Activated naive CD8-positive, alpha-beta T cell treated with anti-CD3 and anti-CD28 coated beads, Interleukin-2, amount 10 ng/mL, durations not matched to agents 7 days and 5 days (primary cell): ENCODE data around the gene DHRS11. TPM values are rescaled to one million over a fixed set of nuclear protein-coding genes. Genes with fewer than 3 reads are reported as not detected.
"Not testable (repeated sequence)": the region's sequence is repeated elsewhere in the genome, so short reads cannot be mapped to it uniquely, and the experiment has no call there.

Experiments used
- ATAC-seq: fragments of 150-1000 bp; cut with Tn5 transposase; one replicate; pipeline ENCODE4 v1.10.0; 2021; ENCODE audit warnings: low read depth, moderate library complexity
- POLR2A ChIA-PET: fragments of 350-600 bp; sonication (Branson Sonifier 250); formaldehyde crosslinking; loops from one replicate; lab custom pipeline; 2021; ENCODE audit warnings: antibody characterized with exemption; lab: Charles Lee
- DNase-seq: peaks from one replicate; pipeline ENCODE4 v3.0.0; 2021
- H3K27ac Mint-ChIP-seq: one replicate; pipeline ENCODE4 v1.8.0; 2022; ENCODE audit warnings: mild to moderate bottlenecking, mixed read lengths
- H3K27me3 Mint-ChIP-seq: one replicate; pipeline ENCODE4 v1.8.0; 2022; ENCODE audit warnings: mild to moderate bottlenecking, moderate library complexity, mixed read lengths
- H3K36me3 Mint-ChIP-seq: one replicate; pipeline ENCODE4 v1.8.0; 2021; ENCODE audit warnings: mild to moderate bottlenecking, mixed read lengths
- H3K4me1 Mint-ChIP-seq: one replicate; pipeline ENCODE4 v1.8.0; 2021; ENCODE audit warnings: mixed read lengths
- H3K4me3 Mint-ChIP-seq: one replicate; pipeline ENCODE4 v1.8.0; 2022; ENCODE audit warnings: mild to moderate bottlenecking, moderate library complexity, mixed read lengths
- H3K9me3 Mint-ChIP-seq: one replicate; pipeline ENCODE4 v1.8.0; 2021; ENCODE audit warnings: mixed read lengths
- total RNA-seq, 2 experiments: library from RNA; stranded (reverse); gene quantifications; one replicate each; pipeline ENCODE4 v1.2.3, GENCODE V29; 2021

The DHRS11 gene
- total RNA-seq, 2 experiments from 2014 or later, result 4.7 to 4.8 TPM

DNA sequence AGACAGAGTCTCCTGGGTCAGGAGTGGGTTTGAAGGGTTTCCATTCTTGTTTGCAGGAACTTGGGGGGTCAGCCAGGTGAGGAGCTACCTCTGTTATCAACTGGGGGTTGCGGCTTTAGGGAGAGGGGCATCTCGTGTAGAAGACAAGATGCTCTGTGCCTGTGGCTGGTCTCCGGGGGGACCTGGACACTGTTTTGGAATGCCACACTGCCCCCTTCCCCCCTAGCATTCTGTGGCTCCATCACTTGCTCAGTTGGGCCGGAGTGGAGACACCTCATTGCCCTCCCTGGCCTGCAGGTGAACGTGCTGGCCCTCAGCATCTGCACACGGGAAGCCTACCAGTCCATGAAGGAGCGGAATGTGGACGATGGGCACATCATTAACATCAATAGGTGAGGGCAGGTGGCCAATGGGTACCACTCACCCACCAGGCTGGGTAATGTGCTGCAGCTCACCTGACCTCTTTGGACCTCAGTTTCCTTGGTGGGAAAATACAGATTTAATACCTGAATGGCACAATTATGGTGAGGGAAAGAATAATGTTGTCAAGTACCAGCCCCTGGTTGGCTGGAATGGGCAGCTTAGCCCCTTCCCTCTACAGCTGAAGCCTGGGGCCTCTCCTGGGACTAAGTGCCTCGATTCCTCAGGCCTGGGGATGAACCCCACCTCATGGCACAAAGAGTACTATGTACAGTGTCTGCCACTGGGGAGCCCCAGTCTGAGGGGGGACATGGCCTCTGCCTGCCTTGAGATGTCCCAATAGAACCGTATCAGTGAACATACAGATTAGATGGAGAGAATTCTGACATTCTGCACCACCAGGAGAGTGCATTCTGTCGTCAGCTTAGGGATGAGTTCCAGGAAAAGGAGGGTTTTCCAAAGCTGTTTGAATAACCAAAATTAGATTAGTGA, 6.4 kb downstream of the DHRS11 start:
- no peak for ATAC-seq
- Mint-ChIP-seq H3K4me3 (no peak overlapping the region), H3K4me1 (peaks cover 16% of the 10 kb centered on the region), H3K27ac (no peak overlapping the region), H3K27me3 (no peaks in the 10 kb centered on the region), H3K36me3 (peaks cover 2% of the 10 kb centered on the region), H3K9me3 (no peaks in the 10 kb centered on the region)
- DNase-seq, result no peak
- POLR2A ChIA-PET, result no interaction called here

DNA sequence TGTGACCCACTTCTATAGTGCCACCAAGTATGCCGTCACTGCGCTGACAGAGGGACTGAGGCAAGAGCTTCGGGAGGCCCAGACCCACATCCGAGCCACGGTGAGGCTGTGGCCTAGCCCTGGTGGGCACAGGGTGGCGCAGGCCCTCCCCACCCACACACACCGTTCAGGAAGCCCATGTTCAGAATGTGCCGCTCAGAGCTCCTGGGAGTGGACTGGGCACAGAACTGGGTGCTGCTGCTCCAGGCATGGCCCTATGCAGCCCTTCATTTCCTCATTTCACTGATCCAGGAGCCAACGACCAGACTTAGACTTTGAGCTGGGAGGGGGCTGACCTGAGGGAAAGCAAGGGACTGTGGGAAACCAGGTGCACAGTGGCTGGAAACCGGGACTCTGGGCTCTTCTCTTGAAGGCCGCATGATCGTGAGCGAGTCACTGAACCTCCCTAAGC, 7.3 kb downstream of the DHRS11 start:
- ATAC-seq (no peak), DNase-seq (no peak)
- Mint-ChIP-seq H3K27ac (no peak overlapping the region), H3K9me3 (no peaks in the 10 kb centered on the region), H3K27me3 (no peaks in the 10 kb centered on the region), H3K36me3 (peaks cover 3% of the 10 kb centered on the region), H3K4me1 (peaks cover 15% of the 10 kb centered on the region), H3K4me3 (no peak overlapping the region)
- POLR2A ChIA-PET, result no interaction called here

DNA sequence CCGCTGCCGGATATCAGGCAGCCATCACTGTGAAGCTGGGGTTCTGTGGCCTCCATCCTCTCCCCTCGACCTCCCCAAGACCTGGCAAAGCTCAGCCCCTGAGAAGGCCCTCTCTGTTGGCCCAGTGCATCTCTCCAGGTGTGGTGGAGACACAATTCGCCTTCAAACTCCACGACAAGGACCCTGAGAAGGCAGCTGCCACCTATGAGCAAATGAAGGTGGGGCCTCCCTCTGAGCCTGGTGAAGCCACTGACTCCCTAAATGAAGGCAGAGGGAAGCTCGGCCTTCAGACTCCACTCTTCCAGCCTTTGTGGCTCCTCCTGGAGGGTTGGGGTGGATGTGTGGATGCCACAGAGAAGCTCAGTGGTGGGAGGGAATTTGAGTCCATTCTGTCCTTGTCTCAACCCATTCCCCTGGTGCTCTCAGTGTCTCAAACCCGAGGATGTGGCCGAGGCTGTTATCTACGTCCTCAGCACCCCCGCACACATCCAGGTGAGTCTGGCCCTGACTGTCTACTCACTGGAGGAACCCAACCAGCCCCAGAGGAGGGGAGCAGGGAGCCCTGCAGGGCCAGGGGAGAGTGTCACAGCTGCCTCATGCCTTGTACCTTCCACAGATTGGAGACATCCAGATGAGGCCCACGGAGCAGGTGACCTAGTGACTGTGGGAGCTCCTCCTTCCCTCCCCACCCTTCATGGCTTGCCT, 8.0 kb downstream of the DHRS11 start:
- H3K36me3 Mint-ChIP-seq, result peaks cover 7% of the 10 kb centered on the region
- H3K27me3 Mint-ChIP-seq, result no peaks in the 10 kb centered on the region
- no peaks in the 10 kb centered on the region for H3K9me3 Mint-ChIP-seq
- peaks cover 20% of the 10 kb centered on the region for H3K4me1 Mint-ChIP-seq
- ATAC-seq (no peak), DNase-seq (no peak)
- no peak overlapping the region for H3K4me3 Mint-ChIP-seq
- H3K27ac Mint-ChIP-seq, result peak overlapping the region; percentile 21
- POLR2A ChIA-PET, result interaction anchor here (0.9 kb wide), 1 partner anchor 64 kb away, joined by 3 read pairs; the partner anchor contains the start of gene PIGW

DNA sequence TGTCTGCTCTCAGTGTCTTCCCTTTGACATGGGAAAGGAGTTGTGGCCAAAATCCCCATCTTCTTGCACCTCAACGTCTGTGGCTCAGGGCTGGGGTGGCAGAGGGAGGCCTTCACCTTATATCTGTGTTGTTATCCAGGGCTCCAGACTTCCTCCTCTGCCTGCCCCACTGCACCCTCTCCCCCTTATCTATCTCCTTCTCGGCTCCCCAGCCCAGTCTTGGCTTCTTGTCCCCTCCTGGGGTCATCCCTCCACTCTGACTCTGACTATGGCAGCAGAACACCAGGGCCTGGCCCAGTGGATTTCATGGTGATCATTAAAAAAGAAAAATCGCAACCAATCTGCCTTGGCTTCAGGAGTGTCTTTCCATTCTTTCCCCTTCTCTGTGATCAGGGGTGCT, 8.8 kb downstream of the DHRS11 start:
- DNase-seq, result no peak
- POLR2A ChIA-PET, result interaction anchor here (1.5 to 3.8 kb wide), 5 partner anchors 9 to 348 kb away, joined by 6 to 52 read pairs (median 15); partner anchors contain the start of genes AATF, DHRS11, GGNBP2 and MYO19
- Mint-ChIP-seq H3K4me1 (peaks cover 23% of the 10 kb centered on the region), H3K36me3 (peaks cover 7% of the 10 kb centered on the region), H3K9me3 (no peaks in the 10 kb centered on the region), H3K27ac (peak overlapping the region; percentile 96), H3K27me3 (no peaks in the 10 kb centered on the region), H3K4me3 (peak overlapping the region; percentile 89)
- ATAC-seq, result no peak

DNA sequence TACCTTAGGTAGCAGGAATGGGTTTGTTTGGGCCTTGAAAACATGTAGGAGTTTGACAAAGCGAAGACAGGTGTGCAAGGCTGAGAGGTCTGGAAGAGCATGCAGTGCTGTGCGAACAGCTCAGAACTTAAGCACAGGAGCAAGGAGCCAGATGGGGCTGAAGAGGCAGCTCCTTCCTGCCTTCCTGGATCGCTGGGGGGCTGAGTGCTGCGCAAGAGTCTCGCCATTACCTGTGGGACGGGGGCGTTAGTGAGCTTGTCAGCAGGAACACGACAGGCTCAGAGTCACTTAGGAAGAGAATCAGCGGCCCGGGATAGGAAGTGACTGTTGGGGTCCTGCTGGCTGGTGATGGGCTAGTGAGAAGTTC, 9.2 kb downstream of the DHRS11 start:
- H3K4me1 Mint-ChIP-seq, result peaks cover 27% of the 10 kb centered on the region
- H3K27ac Mint-ChIP-seq, result peak overlapping the region; percentile 96
- H3K27me3 Mint-ChIP-seq, result no peaks in the 10 kb centered on the region
- DNase-seq, result no peak
- H3K36me3 Mint-ChIP-seq, result peaks cover 8% of the 10 kb centered on the region
- H3K4me3 Mint-ChIP-seq, result peak overlapping the region; percentile 89
- peak; percentile 23 for ATAC-seq
- H3K9me3 Mint-ChIP-seq, result no peaks in the 10 kb centered on the region
- POLR2A ChIA-PET, result interaction anchor here (0.6 to 3.8 kb wide), 9 partner anchors 9 to 348 kb away, joined by 3 to 52 read pairs (median 6); partner anchors contain the start of genes AATF, DHRS11, GGNBP2 and MYO19

DNA sequence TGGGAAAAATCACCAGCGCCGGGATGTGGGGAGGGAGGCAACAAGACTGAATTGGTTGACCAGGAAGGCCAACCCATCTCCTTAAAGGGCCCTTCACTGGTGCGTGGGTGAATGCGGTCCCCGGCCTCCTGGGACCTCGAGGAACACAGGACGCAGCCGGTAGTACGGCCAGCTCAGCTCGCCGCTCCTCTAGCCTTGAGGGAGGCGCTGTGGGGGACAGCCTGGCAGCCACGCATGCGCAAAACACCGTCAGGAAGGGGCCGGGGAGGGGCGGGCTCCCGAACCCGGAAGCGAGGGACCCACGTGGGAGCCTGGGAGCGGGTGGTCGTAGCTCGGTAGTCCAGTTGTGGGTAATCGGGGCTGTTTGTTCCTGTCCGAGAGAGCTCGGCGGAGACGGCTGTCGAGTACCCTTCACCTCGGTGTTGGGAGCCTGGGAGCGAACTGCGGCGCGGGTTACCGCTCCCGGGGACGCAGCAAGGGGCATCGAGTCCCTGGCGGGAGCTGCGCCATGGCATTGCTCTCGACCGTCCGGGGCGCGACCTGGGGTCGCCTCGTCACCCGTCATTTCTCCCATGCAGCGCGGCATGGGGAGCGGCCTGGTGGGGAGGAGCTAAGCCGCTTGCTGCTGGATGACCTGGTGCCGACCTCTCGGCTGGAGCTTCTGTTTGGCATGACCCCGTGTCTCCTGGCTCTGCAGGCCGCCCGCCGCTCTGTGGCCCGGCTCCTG, 9.8 kb downstream of the DHRS11 start, which contains the start of gene MRM1:
TSS of gene MRM1 (plus strand) at position 281 of the 727 bp plus-strand sequence. CDS start at position 509, 228 bp downstream.
- DNase-seq (peak; percentile 90), ATAC-seq (peak; percentile 85)
- Mint-ChIP-seq H3K4me3 (peak within 1 kb of the TSS; percentile 89), H3K27ac (peak within 1 kb of the TSS; percentile 96), H3K9me3 (no peaks in the 10 kb centered on the region), H3K36me3 (peaks cover 8% of the 10 kb centered on the region), H3K27me3 (no peaks in the 10 kb centered on the region), H3K4me1 (peaks cover 29% of the 10 kb centered on the region)
- POLR2A ChIA-PET, result interaction anchor here (0.6 to 3.8 kb wide), 15 partner anchors 9 to 636 kb away, joined by 3 to 52 read pairs (median 4); partner anchors contain the start of genes AATF, DHRS11, GGNBP2 and MYO19

DNA sequence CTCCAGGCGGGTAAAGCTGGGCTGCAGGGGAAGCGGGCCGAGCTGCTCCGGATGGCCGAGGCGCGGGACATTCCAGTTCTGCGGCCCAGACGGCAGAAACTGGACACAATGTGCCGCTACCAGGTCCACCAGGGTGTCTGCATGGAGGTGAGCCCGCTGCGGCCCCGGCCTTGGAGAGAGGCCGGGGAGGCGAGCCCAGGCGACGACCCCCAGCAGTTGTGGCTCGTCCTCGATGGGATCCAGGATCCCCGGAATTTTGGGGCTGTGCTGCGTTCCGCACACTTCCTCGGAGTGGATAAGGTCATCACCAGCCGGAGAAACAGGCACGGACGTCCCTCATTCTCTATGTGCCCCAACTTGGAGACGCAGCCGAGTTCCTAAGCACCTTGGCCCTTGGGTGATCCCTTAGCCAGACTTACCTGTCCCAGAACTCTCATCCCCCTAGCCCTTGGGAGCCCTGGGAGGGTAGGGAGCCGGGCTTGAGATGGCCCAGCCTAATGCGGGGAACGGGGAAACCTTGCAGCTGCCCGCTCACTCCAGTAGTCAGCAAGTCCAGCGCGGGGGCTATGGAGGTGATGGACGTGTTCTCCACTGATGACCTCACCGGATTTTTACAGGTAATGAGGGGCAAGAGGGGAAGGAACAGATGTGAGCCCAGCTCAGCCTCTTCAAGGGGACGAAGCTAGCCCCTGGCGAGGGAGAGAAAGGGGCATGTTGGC, 10.5 kb downstream of the DHRS11 start:
- peak; percentile 53 for DNase-seq
- Mint-ChIP-seq H3K27ac (peak overlapping the region; percentile 96), H3K9me3 (no peaks in the 10 kb centered on the region), H3K27me3 (no peaks in the 10 kb centered on the region), H3K36me3 (peaks cover 8% of the 10 kb centered on the region), H3K4me1 (peaks cover 29% of the 10 kb centered on the region), H3K4me3 (peak overlapping the region; percentile 89)
- POLR2A ChIA-PET, result interaction anchor here (0.6 to 3.8 kb wide), 13 partner anchors 10 to 756 kb away, joined by 3 to 52 read pairs (median 4); partner anchors contain the start of genes AATF, DHRS11, GGNBP2 and MYO19
- peak; percentile 9 for ATAC-seq

DNA sequence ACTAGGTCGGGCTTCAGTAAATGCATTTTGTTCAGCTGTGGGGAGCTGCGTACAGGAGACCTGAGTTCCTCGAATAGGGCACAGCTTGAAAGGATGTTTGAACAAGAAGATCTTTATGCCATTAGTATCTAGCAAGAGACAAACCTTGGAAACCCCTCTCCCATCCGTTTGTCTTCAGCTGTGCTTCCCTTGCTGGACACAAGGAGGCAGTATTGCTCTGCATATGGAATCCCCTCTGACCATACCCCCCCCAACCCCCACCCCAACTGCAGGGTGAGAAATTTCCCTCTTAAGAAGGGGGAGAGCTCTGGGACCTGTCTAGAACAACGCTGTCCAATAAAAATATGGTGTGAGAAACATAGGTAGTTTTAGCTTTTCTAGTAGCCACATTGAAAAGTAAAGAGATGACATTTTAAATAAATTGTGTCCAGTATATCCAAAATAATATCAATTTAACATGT, 11.3 kb downstream of the DHRS11 start:
- H3K27ac Mint-ChIP-seq, result peak overlapping the region; percentile 10
- H3K9me3 Mint-ChIP-seq, result no peaks in the 10 kb centered on the region
- DNase-seq (peak; percentile 43), ATAC-seq (no peak)
- H3K27me3 Mint-ChIP-seq, result no peaks in the 10 kb centered on the region
- peak overlapping the region; percentile 89 for H3K4me3 Mint-ChIP-seq
- POLR2A ChIA-PET, result interaction anchor here (1.1 to 3.8 kb wide), 6 partner anchors 11 to 756 kb away, joined by 3 to 52 read pairs (median 9); partner anchors contain the start of genes DHRS11, GGNBP2, MYO19 and PIGW
- H3K36me3 Mint-ChIP-seq, result peaks cover 10% of the 10 kb centered on the region
- H3K4me1 Mint-ChIP-seq, result peaks cover 31% of the 10 kb centered on the region

DNA sequence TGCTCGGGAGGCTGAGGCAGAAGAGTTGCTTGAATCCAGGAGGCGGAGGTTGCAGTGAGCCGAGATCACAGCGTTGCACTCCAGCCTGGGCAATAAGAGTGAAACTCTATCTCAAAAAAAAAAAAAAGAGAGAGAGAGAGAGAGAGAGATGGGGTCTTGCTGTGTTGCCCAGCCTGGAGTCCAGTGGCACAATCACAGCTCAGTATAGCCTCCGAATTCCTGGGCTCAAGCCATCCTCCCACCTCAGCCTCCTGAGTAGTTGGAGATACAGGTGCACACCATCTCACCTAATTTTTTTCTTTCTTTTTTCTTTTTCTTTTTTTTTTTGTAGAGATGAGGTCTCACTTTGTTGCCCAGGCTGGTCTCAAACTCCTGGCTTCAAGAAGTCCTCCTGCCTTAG, 13.3 kb downstream of the DHRS11 start:
- peaks cover 35% of the 10 kb centered on the region for H3K4me1 Mint-ChIP-seq
- not testable (repeated sequence) for ATAC-seq

DNA sequence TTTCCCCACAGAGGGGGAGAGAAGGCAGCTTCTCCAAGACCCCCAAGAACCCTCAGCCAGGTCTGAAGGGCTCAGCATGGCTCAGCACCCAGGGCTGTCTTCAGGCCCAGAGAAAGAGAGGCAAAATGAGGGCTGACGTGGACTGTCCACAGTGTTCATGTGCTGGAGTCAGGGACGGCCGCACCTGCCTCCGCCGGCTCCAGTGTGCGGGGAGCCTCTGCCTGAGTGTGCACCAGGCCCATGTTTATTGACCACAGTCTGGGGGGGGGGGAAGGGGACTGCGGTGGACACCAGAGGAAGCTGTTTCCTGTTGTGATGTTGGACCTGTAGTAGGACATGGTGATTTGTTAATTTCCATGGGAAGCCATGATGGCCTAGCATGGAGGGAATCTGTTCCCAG, 16.6 kb downstream of the DHRS11 start:
- DNase-seq (no peak), ATAC-seq (no peak)
- POLR2A ChIA-PET, result no interaction called here
- peaks cover 14% of the 10 kb centered on the region for H3K36me3 Mint-ChIP-seq
- H3K4me1 Mint-ChIP-seq, result peaks cover 20% of the 10 kb centered on the region
- H3K27ac Mint-ChIP-seq, result no peak overlapping the region
- H3K27me3 Mint-ChIP-seq, result no peaks in the 10 kb centered on the region
- H3K4me3 Mint-ChIP-seq, result no peak overlapping the region
- no peaks in the 10 kb centered on the region for H3K9me3 Mint-ChIP-seq

More for the DNA sequence above, 13.3 kb downstream of the DHRS11 start:
- POLR2A ChIA-PET, H3K9me3 Mint-ChIP-seq, DNase-seq, H3K27ac Mint-ChIP-seq, H3K27me3 Mint-ChIP-seq, H3K4me3 Mint-ChIP-seq: not testable (repeated sequence)
- peaks cover 14% of the 10 kb centered on the region for H3K36me3 Mint-ChIP-seq

DNA sequence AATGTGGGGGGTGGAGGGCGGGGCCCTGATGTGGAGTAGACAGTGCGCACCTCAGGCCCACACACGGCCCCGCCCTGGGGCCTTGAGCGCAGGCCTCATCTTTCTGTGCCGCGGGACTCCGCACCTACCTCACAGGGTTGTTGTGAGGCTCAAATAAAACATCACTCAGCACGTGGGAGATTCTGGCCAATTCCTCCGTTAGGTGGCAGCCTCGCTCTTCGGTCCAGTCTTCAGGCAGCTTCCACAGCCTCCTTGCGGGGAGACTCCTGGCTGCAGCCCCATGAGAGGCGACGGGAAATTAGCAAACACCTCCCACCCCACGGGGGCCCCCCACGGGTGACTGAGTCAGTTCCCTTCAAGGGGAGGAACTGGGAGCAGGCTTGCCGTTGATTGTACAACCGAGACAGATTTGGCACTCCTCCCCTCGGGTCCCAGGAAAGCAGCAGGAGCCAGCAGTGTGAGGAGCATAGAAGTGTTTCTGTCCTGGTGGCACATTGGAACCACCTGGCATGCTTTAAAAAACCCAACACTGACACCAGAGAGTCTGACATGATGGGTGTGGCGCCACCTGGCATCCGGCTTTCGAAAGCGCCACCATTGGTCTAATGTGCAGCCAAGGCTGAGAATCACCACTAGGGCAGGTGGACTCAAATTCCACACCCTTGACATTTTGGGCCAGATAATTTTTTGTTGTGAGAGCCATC, 17.3 kb downstream of the DHRS11 start:
- Mint-ChIP-seq H3K27me3 (no peaks in the 10 kb centered on the region), H3K27ac (no peak overlapping the region), H3K4me3 (no peak overlapping the region), H3K4me1 (peaks cover 20% of the 10 kb centered on the region), H3K9me3 (no peaks in the 10 kb centered on the region), H3K36me3 (peaks cover 13% of the 10 kb centered on the region)
- POLR2A ChIA-PET, result no interaction called here
- DNase-seq, result no peak
- ATAC-seq, result no peak
